Measurements from ENCODE around the gene SUMF1. TPM values are rescaled to one million over a fixed set of nuclear protein-coding genes. Genes with fewer than 3 reads are reported as not detected.
A peak's percentile ranks its signal among the peaks of the same experiment; 100 is the strongest.

Gene SUMF1
- total and polyA plus RNA-seq, 5 donors from 2014 or later = 10.5 to 28.0 (median 23.1) TPM

GRCh38 chr3:4409415-4409814 is 57.7 kb downstream of the SUMF1 start:
- no peaks in the 10 kb centered on the region for H3K9me3 Mint-ChIP-seq
- ATAC-seq (ENCODE audit: low read depth in 2 of 2) (no peak), DNase-seq (peak in 1 of 3 donors; percentile 16)
- peaks cover 19 to 36% (median 30%) of the 10 kb centered on the region in 4 donors for H3K4me1 Mint-ChIP-seq
- Histone ChIP-seq H3K4me1 (ENCODE audit: control insufficient read depth, insufficient read depth, low read length, poor library complexity, severe bottlenecking) (peaks cover 19% of the 10 kb centered on the region), H3K36me3 (ENCODE audit: control insufficient read depth, insufficient read depth, low read length) (peaks cover 14% of the 10 kb centered on the region), H3K27ac (ENCODE audit: insufficient read depth, low read length, poor library complexity, severe bottlenecking) (no peak overlapping the region), H3K4me3 (ENCODE audit: low read depth, low read length) (no peak overlapping the region), H3K9me3 (ENCODE audit: control insufficient read depth in 2 of 2, low read length in 2 of 2) (no peaks in the 10 kb centered on the region), H3K27me3 (ENCODE audit: control insufficient read depth, insufficient read depth, low read length) (no peaks in the 10 kb centered on the region)
- H3K4me3 Mint-ChIP-seq = no peak overlapping the region
- no peaks in the 10 kb centered on the region for H3K27me3 Mint-ChIP-seq
- H3K27ac Mint-ChIP-seq = peak overlapping the region; percentile 1 to 40 (median 15)
- H3K36me3 Mint-ChIP-seq = peaks cover 56% of the 10 kb centered on the region

DNA sequence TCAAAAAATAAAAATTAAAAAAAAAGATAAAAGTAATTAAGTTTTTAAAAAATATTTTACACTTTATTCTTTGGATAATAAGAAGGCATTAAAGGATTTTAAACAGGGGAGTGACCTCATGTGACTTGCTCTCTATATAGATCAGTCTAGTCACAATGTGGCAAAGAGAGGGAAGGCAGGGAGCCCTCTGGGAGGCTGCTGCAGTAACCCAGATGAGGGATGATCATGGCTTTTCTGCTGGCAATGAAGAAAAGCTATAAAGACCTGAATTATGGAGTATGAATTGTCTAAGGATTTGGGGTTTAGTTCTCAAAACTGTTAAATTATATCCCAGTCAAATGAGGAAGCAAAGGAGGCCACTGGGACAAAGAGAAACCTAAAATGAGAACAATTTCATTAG is 58.1 kb downstream of the SUMF1 start:
- Histone ChIP-seq H3K4me3 (ENCODE audit: low read depth, low read length) (no peak overlapping the region), H3K27ac (ENCODE audit: insufficient read depth, low read length, poor library complexity, severe bottlenecking) (no peak overlapping the region), H3K9me3 (ENCODE audit: control insufficient read depth in 2 of 2, low read length in 2 of 2) (no peaks in the 10 kb centered on the region), H3K36me3 (ENCODE audit: control insufficient read depth, insufficient read depth, low read length) (peaks cover 12% of the 10 kb centered on the region), H3K4me1 (ENCODE audit: control insufficient read depth, insufficient read depth, low read length, poor library complexity, severe bottlenecking) (peaks cover 19% of the 10 kb centered on the region), H3K27me3 (ENCODE audit: control insufficient read depth, insufficient read depth, low read length) (no peaks in the 10 kb centered on the region)
- Mint-ChIP-seq H3K36me3 (peaks cover 58% of the 10 kb centered on the region), H3K4me3 (peak overlapping the region in 2 of 4 donors; percentile 39 to 49), H3K27ac (peak overlapping the region in 1 of 3 donors; percentile 26), H3K27me3 (no peaks in the 10 kb centered on the region), H3K4me1 (peaks cover 19 to 36% (median 30%) of the 10 kb centered on the region in 4 donors), H3K9me3 (no peaks in the 10 kb centered on the region)
- DNase-seq = no peak
- no peak for ATAC-seq (ENCODE audit: low read depth in 2 of 2)

DNA sequence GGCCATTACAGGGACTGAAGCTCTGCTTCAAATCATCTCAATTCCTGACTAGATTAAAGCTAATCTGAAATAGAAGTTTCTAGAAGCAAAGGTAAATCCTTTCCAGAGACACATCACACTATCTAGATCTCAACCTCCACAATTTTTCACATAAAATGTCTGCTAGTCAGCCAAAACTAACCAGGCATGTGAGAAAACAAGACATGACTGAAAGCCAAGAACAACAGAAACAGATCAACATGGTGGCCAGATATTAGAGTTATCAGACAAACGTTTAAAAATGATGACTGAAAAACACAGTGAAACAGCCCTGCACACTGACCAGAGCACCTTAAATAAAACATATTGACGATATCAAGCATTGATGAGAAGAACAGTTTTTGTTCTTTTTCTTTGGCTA is 59.1 kb downstream of the SUMF1 start:
- Mint-ChIP-seq H3K4me3 (no peak overlapping the region), H3K9me3 (no peaks in the 10 kb centered on the region), H3K27ac (peak overlapping the region in 1 of 3 donors; percentile 3), H3K27me3 (no peaks in the 10 kb centered on the region), H3K4me1 (peaks cover 19 to 36% (median 30%) of the 10 kb centered on the region in 4 donors), H3K36me3 (peaks cover 69% of the 10 kb centered on the region)
- Histone ChIP-seq H3K4me1 (ENCODE audit: control insufficient read depth, insufficient read depth, low read length, poor library complexity, severe bottlenecking) (peaks cover 19% of the 10 kb centered on the region), H3K27me3 (ENCODE audit: control insufficient read depth, insufficient read depth, low read length) (no peaks in the 10 kb centered on the region), H3K9me3 (ENCODE audit: control insufficient read depth in 2 of 2, low read length in 2 of 2) (no peaks in the 10 kb centered on the region), H3K27ac (ENCODE audit: insufficient read depth, low read length, poor library complexity, severe bottlenecking) (no peak overlapping the region), H3K36me3 (ENCODE audit: control insufficient read depth, insufficient read depth, low read length) (peaks cover 15% of the 10 kb centered on the region), H3K4me3 (ENCODE audit: low read depth, low read length) (no peak overlapping the region)
- no peak for DNase-seq
- no peak for ATAC-seq (ENCODE audit: low read depth in 2 of 2)

- H3K4me1 Mint-ChIP-seq = peaks cover 19 to 36% (median 30%) of the 10 kb centered on the region in 4 donors
- peak; percentile 24 to 34 for ATAC-seq (ENCODE audit: low read depth in 2 of 2)
Measured at GRCh38 chr3:4406746-4407568, 60.1 kb downstream of the SUMF1 start.

DNA sequence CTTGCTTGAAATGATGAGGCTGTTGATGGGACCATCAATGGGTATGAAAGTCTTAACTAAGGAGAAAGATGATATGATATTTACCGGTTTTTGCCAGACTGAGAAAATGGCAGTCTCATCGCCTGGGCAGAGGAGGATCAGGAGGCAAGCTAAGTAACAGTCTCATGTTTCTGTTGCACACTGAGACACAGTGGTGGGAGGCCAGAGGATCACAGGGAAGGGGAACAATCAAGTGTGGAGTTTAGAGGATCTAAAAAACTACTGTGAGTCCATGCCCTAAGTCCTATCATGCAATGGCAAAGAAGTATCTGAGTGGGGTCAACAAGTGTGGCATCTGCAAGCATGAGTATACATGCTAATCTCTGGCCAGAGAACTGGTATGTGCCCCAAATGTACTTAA is 62.2 kb downstream of the SUMF1 start:
- DNase-seq (no peak), ATAC-seq (ENCODE audit: low read depth in 2 of 2) (no peak)
- Mint-ChIP-seq H3K4me1 (peaks cover 15 to 32% (median 25%) of the 10 kb centered on the region in 4 donors), H3K27me3 (no peaks in the 10 kb centered on the region), H3K36me3 (peaks cover 65% of the 10 kb centered on the region), H3K27ac (no peak overlapping the region), H3K4me3 (no peak overlapping the region), H3K9me3 (peaks cover 0 to 2% (median 0%) of the 10 kb centered on the region in 7 donors)
- peaks cover 16% of the 10 kb centered on the region for H3K4me1 ChIP-seq (ENCODE audit: control insufficient read depth, insufficient read depth, low read length, poor library complexity, severe bottlenecking)
- no peaks in the 10 kb centered on the region for H3K27me3 ChIP-seq (ENCODE audit: control insufficient read depth, insufficient read depth, low read length)
- no peaks in the 10 kb centered on the region for H3K9me3 ChIP-seq (ENCODE audit: control insufficient read depth in 2 of 2, low read length in 2 of 2)
- no peak overlapping the region for H3K4me3 ChIP-seq (ENCODE audit: low read depth, low read length)
- no peak overlapping the region for H3K27ac ChIP-seq (ENCODE audit: insufficient read depth, low read length, poor library complexity, severe bottlenecking)
- peaks cover 21% of the 10 kb centered on the region for H3K36me3 ChIP-seq (ENCODE audit: control insufficient read depth, insufficient read depth, low read length)

More at GRCh38 chr3:4406746-4407568, 60.1 kb downstream of the SUMF1 start:
- no peak overlapping the region for H3K4me3 ChIP-seq (ENCODE audit: low read depth, low read length)
- Mint-ChIP-seq H3K4me3 (no peak overlapping the region), H3K36me3 (peaks cover 72% of the 10 kb centered on the region), H3K9me3 (no peaks in the 10 kb centered on the region), H3K27me3 (no peaks in the 10 kb centered on the region), H3K27ac (peak overlapping the region in 1 of 3 donors; percentile 35)
- peaks cover 19% of the 10 kb centered on the region for H3K4me1 ChIP-seq (ENCODE audit: control insufficient read depth, insufficient read depth, low read length, poor library complexity, severe bottlenecking)
- H3K9me3 ChIP-seq (ENCODE audit: control insufficient read depth in 2 of 2, low read length in 2 of 2) = no peaks in the 10 kb centered on the region
- H3K27ac ChIP-seq (ENCODE audit: insufficient read depth, low read length, poor library complexity, severe bottlenecking) = no peak overlapping the region
- H3K27me3 ChIP-seq (ENCODE audit: control insufficient read depth, insufficient read depth, low read length) = no peaks in the 10 kb centered on the region
- H3K36me3 ChIP-seq (ENCODE audit: control insufficient read depth, insufficient read depth, low read length) = peaks cover 20% of the 10 kb centered on the region
- peak in 2 of 3 donors; percentile 5 to 29 for DNase-seq

DNA sequence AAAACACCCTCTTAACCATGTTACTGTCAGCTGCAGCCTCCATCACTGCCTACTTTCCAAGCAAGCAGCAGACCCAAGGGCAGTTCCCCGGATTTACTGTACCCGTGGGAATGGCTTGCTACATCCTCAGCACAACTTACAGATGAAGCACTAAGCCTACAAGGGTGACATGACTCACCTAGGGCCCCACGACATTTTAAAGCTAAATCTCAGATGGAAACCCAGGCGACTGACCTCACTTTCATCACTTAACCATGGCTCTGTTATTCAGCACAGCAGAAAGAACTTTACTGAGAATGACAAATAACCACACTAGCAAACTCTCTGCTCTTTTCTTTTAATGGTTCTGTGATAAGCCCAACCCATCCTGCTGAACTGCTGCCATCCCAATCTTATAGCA is 65.6 kb downstream of the SUMF1 start:
- ATAC-seq (ENCODE audit: low read depth in 2 of 2) (no peak), DNase-seq (no peak)
- no peaks in the 10 kb centered on the region for H3K9me3 ChIP-seq (ENCODE audit: control insufficient read depth in 2 of 2, low read length in 2 of 2)
- peaks cover 3% of the 10 kb centered on the region for H3K4me1 ChIP-seq (ENCODE audit: control insufficient read depth, insufficient read depth, low read length, poor library complexity, severe bottlenecking)
- no peak overlapping the region for H3K4me3 ChIP-seq (ENCODE audit: low read depth, low read length)
- H3K36me3 Mint-ChIP-seq = peaks cover 53% of the 10 kb centered on the region
- no peak overlapping the region for H3K27ac Mint-ChIP-seq
- peaks cover under 1 to 13% (median 3%) of the 10 kb centered on the region in 4 donors for H3K4me1 Mint-ChIP-seq
- H3K4me3 Mint-ChIP-seq = no peak overlapping the region
- no peaks in the 10 kb centered on the region for H3K27me3 ChIP-seq (ENCODE audit: control insufficient read depth, insufficient read depth, low read length)
- H3K9me3 Mint-ChIP-seq = peaks cover 0 to 2% (median 0%) of the 10 kb centered on the region in 7 donors
- H3K36me3 ChIP-seq (ENCODE audit: control insufficient read depth, insufficient read depth, low read length) = peaks cover 23% of the 10 kb centered on the region
- no peaks in the 10 kb centered on the region for H3K27me3 Mint-ChIP-seq
- no peak overlapping the region for H3K27ac ChIP-seq (ENCODE audit: insufficient read depth, low read length, poor library complexity, severe bottlenecking)

- peaks cover 58% of the 10 kb centered on the region for H3K36me3 Mint-ChIP-seq
Measured at GRCh38 chr3:4399476-4399875, 67.6 kb downstream of the SUMF1 start.

GRCh38 chr3:4398941-4399245 is 68.2 kb downstream of the SUMF1 start:
- Mint-ChIP-seq H3K4me3 (no peak overlapping the region), H3K4me1 (peaks cover 2 to 17% (median 9%) of the 10 kb centered on the region in 4 donors), H3K9me3 (peaks cover 0 to 2% (median 0%) of the 10 kb centered on the region in 7 donors), H3K27me3 (no peaks in the 10 kb centered on the region), H3K36me3 (peaks cover 55% of the 10 kb centered on the region), H3K27ac (no peak overlapping the region)
- no peak overlapping the region for H3K27ac ChIP-seq (ENCODE audit: insufficient read depth, low read length, poor library complexity, severe bottlenecking)
- H3K9me3 ChIP-seq (ENCODE audit: control insufficient read depth in 2 of 2, low read length in 2 of 2) = no peaks in the 10 kb centered on the region
- H3K36me3 ChIP-seq (ENCODE audit: control insufficient read depth, insufficient read depth, low read length) = peaks cover 27% of the 10 kb centered on the region
- H3K4me1 ChIP-seq (ENCODE audit: control insufficient read depth, insufficient read depth, low read length, poor library complexity, severe bottlenecking) = no peaks in the 10 kb centered on the region
- no peaks in the 10 kb centered on the region for H3K27me3 ChIP-seq (ENCODE audit: control insufficient read depth, insufficient read depth, low read length)
- H3K4me3 ChIP-seq (ENCODE audit: low read depth, low read length) = no peak overlapping the region
- DNase-seq (no peak), ATAC-seq (ENCODE audit: low read depth in 2 of 2) (no peak)

More at GRCh38 chr3:4399476-4399875, 67.6 kb downstream of the SUMF1 start:
- Mint-ChIP-seq H3K4me3 (no peak overlapping the region), H3K4me1 (peaks cover 2 to 17% (median 6%) of the 10 kb centered on the region in 4 donors), H3K9me3 (peaks cover 0 to 2% (median 0%) of the 10 kb centered on the region in 7 donors), H3K27ac (no peak overlapping the region), H3K27me3 (no peaks in the 10 kb centered on the region)
- no peaks in the 10 kb centered on the region for H3K27me3 ChIP-seq (ENCODE audit: control insufficient read depth, insufficient read depth, low read length)
- no peak for DNase-seq
- H3K4me3 ChIP-seq (ENCODE audit: low read depth, low read length) = no peak overlapping the region
- no peak for ATAC-seq (ENCODE audit: low read depth in 2 of 2)
- no peaks in the 10 kb centered on the region for H3K4me1 ChIP-seq (ENCODE audit: control insufficient read depth, insufficient read depth, low read length, poor library complexity, severe bottlenecking)
- H3K9me3 ChIP-seq (ENCODE audit: control insufficient read depth in 2 of 2, low read length in 2 of 2) = no peaks in the 10 kb centered on the region
- no peak overlapping the region for H3K27ac ChIP-seq (ENCODE audit: insufficient read depth, low read length, poor library complexity, severe bottlenecking)
- H3K36me3 ChIP-seq (ENCODE audit: control insufficient read depth, insufficient read depth, low read length) = peaks cover 27% of the 10 kb centered on the region

All from CD4-positive, CD25-positive, alpha-beta regulatory T cell (primary cell).